C4-2B (cell line): ENCODE data around the gene SMIM43.

Experiments
- ZFX ChIP-seq: fragments of 450-650 bp; IDR thresholded peaks from 2 replicates; pipeline ENCODE4 v1.6.1; 2017
- TF ChIP-seq, protein P1 (sequence below): fragments of 450-650 bp; conservative IDR thresholded peaks from 2 replicates; pipeline ENCODE4 v1.5.1; 2017; ENCODE audit warnings: mild to moderate bottlenecking

GRCh38 chr4:121765971-121766538 lies 1.1 kb upstream of the SMIM43 start:
- TF ChIP-seq, protein P1, sequence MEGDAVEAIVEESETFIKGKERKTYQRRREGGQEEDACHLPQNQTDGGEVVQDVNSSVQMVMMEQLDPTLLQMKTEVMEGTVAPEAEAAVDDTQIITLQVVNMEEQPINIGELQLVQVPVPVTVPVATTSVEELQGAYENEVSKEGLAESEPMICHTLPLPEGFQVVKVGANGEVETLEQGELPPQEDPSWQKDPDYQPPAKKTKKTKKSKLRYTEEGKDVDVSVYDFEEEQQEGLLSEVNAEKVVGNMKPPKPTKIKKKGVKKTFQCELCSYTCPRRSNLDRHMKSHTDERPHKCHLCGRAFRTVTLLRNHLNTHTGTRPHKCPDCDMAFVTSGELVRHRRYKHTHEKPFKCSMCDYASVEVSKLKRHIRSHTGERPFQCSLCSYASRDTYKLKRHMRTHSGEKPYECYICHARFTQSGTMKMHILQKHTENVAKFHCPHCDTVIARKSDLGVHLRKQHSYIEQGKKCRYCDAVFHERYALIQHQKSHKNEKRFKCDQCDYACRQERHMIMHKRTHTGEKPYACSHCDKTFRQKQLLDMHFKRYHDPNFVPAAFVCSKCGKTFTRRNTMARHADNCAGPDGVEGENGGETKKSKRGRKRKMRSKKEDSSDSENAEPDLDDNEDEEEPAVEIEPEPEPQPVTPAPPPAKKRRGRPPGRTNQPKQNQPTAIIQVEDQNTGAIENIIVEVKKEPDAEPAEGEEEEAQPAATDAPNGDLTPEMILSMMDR = no peak
- no peak for TF ChIP-seq ZFX
